Prostate gland (tissue), 2 donors: ENCODE measurements around the gene UTP11. TPM values are rescaled to one million over a fixed set of nuclear protein-coding genes. Genes with fewer than 3 reads are reported as not detected.
A peak's percentile ranks its signal among the peaks of the same experiment; 100 is the strongest.

Experiments
- DNase-seq: peaks from one replicate; pipeline ENCODE4 v3.0.0-alpha.2; 2019; ENCODE audit warnings: low spot score
- H3K27ac ChIP-seq, 2 donors: fragments of 200-600 bp; sonication (generic); 2 replicates each; pipeline ENCODE4 v1.5.1; 2017 to 2019
- H3K27me3 ChIP-seq: fragments of 200-600 bp; sonication (generic); replicated peaks from 2 replicates; pipeline ENCODE4 v1.5.1; 2019; ENCODE audit not compliant: insufficient read depth
- H3K36me3 ChIP-seq, 2 donors: fragments of 200-600 bp; sonication (generic); 1 replicate in 1 of 2; 2 replicates in 1 of 2; pipeline versions ENCODE4 v1.5.1 to v1.8.1; 2017 to 2019
- H3K4me1 ChIP-seq: fragments of 200-600 bp; sonication (generic); replicated peaks from 2 replicates; pipeline ENCODE4 v1.5.1; 2019
- H3K4me3 ChIP-seq, 2 donors: fragments of 200-600 bp; sonication (generic); 2 replicates each; pipeline ENCODE4 v1.5.1; 2017 to 2019
- H3K9me3 ChIP-seq: fragments of 200-600 bp; sonication (generic); 2 replicates; pipeline ENCODE4 v1.5.1; 2017
- POLR2A ChIP-seq: fragments of 450-650 bp; IDR thresholded peaks from one replicate; pipeline ENCODE4 v1.6.1; 2016; ENCODE audit warnings: antibody characterized with exemption, mild to moderate bottlenecking
- POLR2AphosphoS5 ChIP-seq: sonication (generic); formaldehyde crosslinking; IDR thresholded peaks from one replicate; pipeline ENCODE4 v1.6.1; 2017; ENCODE audit warnings: antibody characterized with exemption
- WGBS: methylation state at CpG from one replicate; pipeline ENCODE4 v1.1.5; 2018; 5-methylcytosine and 5-hydroxymethylcytosine counted together
- intact Hi-C: fragments of 100-400 bp; cut with DNase I; formaldehyde crosslinking; loops from one replicate; pipeline ENCODE4 v1.14.2; 2022
- total RNA-seq, 2 donors: library from RNA; depleted of rRNA; stranded (reverse); fragments of >200 nt; gene quantifications; one replicate each; pipeline ENCODE4 v1.1.0, GENCODE V29; 2016
- TF ChIP-seq, protein P1 (sequence below), 4 experiments: fragments of 200-600 bp in 2 of 4; fragments of 450-650 bp in 2 of 4; sonication (generic) in 2 of 4; IDR thresholded peaks; 1 replicate in 3 of 4; 2 replicates in 1 of 4; pipeline ENCODE4 v1.5.1; 2016 to 2019; ENCODE audit warnings: antibody characterized with exemption in 4 of 4, mild to moderate bottlenecking in 2 of 4, moderate library complexity in 2 of 4

UTP11 gene
- total RNA-seq, 2 donors from 2014 or later: 26.9 to 36.5 TPM

DNA sequence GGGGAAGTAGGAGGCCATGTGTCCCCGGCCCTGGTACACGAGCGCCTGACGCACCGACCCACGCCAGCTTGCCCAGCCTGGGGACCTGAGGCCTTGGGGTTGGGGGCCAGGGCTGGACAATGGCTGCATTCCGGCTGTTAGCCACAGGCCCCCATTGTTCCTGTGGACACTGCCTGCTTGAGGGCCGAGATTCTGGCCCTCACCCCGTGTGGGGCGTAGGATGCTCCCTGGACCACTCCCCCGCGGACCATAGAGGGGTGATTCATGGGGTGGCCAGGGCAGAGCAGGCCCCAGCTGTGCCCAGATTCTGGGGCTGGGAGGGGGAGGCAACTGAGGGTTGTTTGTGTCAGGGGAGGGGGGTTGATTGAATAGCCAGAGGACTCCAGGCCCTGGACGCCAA, 22.3 kb downstream of the UTP11 start:
- H3K27ac ChIP-seq: no peak overlapping the region
- H3K4me1 ChIP-seq: no peaks in the 10 kb centered on the region
- no peak for DNase-seq
- no peaks in the 10 kb centered on the region for H3K36me3 ChIP-seq
- H3K27me3 ChIP-seq: peaks cover 6% of the 10 kb centered on the region
- WGBS: 95% methylated on average over 10 of the region's 13 CpGs
- intact Hi-C loops: loop anchor here (10.0 kb wide), 1 partner anchor 800 kb away; no protein-coding TSS in a partner anchor
- TF ChIP-seq, protein P1, sequence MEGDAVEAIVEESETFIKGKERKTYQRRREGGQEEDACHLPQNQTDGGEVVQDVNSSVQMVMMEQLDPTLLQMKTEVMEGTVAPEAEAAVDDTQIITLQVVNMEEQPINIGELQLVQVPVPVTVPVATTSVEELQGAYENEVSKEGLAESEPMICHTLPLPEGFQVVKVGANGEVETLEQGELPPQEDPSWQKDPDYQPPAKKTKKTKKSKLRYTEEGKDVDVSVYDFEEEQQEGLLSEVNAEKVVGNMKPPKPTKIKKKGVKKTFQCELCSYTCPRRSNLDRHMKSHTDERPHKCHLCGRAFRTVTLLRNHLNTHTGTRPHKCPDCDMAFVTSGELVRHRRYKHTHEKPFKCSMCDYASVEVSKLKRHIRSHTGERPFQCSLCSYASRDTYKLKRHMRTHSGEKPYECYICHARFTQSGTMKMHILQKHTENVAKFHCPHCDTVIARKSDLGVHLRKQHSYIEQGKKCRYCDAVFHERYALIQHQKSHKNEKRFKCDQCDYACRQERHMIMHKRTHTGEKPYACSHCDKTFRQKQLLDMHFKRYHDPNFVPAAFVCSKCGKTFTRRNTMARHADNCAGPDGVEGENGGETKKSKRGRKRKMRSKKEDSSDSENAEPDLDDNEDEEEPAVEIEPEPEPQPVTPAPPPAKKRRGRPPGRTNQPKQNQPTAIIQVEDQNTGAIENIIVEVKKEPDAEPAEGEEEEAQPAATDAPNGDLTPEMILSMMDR (IDR thresholded peaks at IDR 0.05): no peak
- TF ChIP-seq POLR2AphosphoS5: no peak
- no peak for TF ChIP-seq POLR2A
- H3K9me3 ChIP-seq: no peaks in the 10 kb centered on the region
- H3K4me3 ChIP-seq: no peak overlapping the region

DNA sequence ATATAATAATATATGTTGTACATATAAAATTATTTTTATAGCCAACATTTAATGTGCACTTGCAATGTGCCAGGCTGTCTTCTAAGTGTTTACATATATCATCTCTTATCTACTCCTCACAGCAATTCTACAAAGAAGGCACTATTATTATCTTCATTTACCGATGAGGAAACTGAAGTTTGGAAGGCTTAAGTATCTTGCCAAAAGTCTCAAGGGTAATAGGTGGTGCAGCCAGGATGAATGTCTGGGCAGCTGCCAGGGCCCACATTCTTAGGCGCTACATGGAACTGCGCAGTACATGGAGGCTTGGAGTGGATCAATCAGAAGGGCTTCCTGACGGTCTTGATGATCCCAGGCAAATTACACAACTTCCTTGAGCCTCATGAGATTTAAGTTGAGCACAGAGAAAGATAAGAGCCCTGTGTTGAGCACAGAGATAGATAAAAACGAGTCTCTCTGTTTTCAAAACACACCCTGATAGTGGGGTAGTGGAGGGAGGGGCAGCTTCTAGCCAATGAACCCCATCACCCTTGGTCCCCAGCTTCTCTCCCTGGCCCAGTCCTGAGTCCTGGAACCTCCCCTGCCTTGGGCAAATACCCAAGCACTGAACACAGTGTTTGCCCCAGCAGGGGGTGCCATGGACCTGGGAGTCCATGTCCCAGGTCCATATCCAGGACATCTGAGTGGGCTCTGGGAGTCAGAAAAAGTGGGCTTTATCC, 24.8 kb downstream of the UTP11 start:
- 67% methylated on average over 5 of the region's 5 CpGs for WGBS
- H3K9me3 ChIP-seq: no peaks in the 10 kb centered on the region
- TF ChIP-seq, protein P1 (IDR thresholded peaks at IDR 0.05): peak in 1 of 4 experiments; percentile 9
- TF ChIP-seq POLR2AphosphoS5 (no peak), POLR2A (no peak)
- DNase-seq: no peak
- no peaks in the 10 kb centered on the region for H3K4me1 ChIP-seq
- no peak overlapping the region for H3K27ac ChIP-seq
- H3K4me3 ChIP-seq: no peak overlapping the region
- intact Hi-C loops: loop anchor here (10.0 kb wide), 1 partner anchor 797 kb away; no protein-coding TSS in a partner anchor
- H3K27me3 ChIP-seq: peaks cover 10% of the 10 kb centered on the region
- no peaks in the 10 kb centered on the region for H3K36me3 ChIP-seq

DNA sequence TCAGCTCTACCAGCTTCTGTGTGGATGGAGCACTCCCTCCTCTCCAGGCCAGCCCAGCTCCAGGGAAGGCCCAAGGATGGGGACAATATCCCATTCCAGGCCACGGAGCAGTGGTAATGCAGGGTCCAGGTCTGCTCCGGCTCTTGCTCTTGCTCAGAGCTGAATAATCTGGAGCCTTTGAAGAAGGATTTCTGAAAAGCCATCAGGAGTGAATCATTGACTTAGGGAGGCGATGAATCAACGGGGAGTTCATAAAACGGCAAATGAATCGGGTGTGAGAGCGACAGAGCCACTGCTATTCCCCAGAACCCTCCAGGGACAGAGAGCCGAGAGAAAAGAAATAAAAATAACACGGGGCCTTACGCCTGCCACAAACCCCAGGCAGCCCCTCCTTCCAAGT, 26.3 kb downstream of the UTP11 start:
- Histone ChIP-seq H3K9me3 (no peaks in the 10 kb centered on the region), H3K36me3 (no peaks in the 10 kb centered on the region), H3K4me3 (no peak overlapping the region), H3K4me1 (no peaks in the 10 kb centered on the region), H3K27me3 (peaks cover 22% of the 10 kb centered on the region), H3K27ac (no peak overlapping the region)
- no peak for DNase-seq
- intact Hi-C loops: loop anchor here (10.0 kb wide), 1 partner anchor 796 kb away; no protein-coding TSS in a partner anchor
- WGBS: 76% methylated on average over 10 of the region's 10 CpGs
- TF ChIP-seq, protein P1 (IDR thresholded peaks at IDR 0.05): no peak
- TF ChIP-seq POLR2AphosphoS5 (no peak), POLR2A (no peak)

DNA sequence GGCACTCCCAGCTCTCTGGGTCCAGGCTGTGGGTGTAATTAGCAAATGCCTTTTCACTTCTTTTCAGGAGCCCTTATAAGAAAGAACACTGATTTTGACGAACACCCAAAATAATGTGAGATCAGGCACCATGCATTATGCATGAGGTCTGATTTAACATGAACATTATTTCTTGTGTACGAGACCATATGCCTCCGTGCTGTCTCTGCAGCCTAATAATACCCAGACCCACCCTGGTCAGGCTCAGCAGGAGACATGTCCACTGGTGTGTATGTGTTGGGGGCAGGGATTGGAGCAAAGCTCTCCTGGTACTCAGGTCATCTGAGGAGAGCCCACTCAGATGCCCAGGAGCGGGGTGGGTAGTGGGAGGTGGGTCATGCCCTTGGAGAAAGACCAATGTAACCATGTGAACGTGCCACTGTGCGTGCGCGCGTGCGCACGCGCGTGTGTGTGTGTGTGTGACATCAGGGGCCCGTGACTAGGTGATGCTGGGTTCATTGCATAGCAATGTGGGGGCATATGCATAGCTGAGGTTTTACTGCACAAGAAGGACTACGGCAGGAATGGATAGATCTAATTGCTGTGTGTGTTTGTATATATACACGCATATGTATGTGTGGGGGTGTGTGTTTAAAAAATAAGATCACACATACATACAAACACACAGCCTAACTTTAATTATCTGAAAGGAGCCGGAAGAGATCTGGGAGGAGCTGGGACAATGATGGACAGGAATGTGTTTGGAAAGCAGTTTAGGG, 27.0 kb downstream of the UTP11 start:
- H3K9me3 ChIP-seq: no peaks in the 10 kb centered on the region
- 89% methylated on average over 17 of the region's 17 CpGs for WGBS
- no peak overlapping the region for H3K4me3 ChIP-seq
- no peak for TF ChIP-seq POLR2A
- TF ChIP-seq, protein P1 (IDR thresholded peaks at IDR 0.05): no peak
- no peak for TF ChIP-seq POLR2AphosphoS5
- H3K36me3 ChIP-seq: no peaks in the 10 kb centered on the region
- H3K27me3 ChIP-seq: peaks cover 28% of the 10 kb centered on the region
- H3K27ac ChIP-seq: no peak overlapping the region
- DNase-seq: no peak
- no peaks in the 10 kb centered on the region for H3K4me1 ChIP-seq
- intact Hi-C loops: loop anchor here (10.0 kb wide), 1 partner anchor 795 kb away; no protein-coding TSS in a partner anchor
